Spleen (tissue), 11 donors: ENCODE results near the gene TTC28. TPM values are rescaled to one million over a fixed set of nuclear protein-coding genes. Genes with fewer than 3 reads are reported as not detected.

ENCODE experiments used
- DNase-seq: peaks from one replicate; pipeline ENCODE4 v3.0.0-alpha.2; 2020
- H3K27ac ChIP-seq, 8 donors: fragments of 200-600 bp; sonication (generic) in 7 of 8; 1 replicate in 4 of 8; 2 replicates in 4 of 8; pipeline versions ENCODE4 v1.5.0 to v1.8.0; 2016 to 2021; ENCODE audit warnings: inconsistent platforms in 4 of 8, mild to moderate bottlenecking in 4 of 8, moderate library complexity in 1 of 8
- H3K27me3 ChIP-seq, 7 donors: fragments of 200-600 bp; sonication (generic) in 6 of 7; replicated peaks in 1 of 7; 1 replicate in 4 of 7; 2 replicates in 3 of 7; pipeline versions ENCODE4 v1.5.0 to v1.8.0; 2016 to 2021; ENCODE audit warnings: inconsistent platforms in 3 of 7, mild to moderate bottlenecking in 1 of 7
- H3K36me3 ChIP-seq, 6 donors: fragments of 200-600 bp; sonication (generic) in 5 of 6; 1 replicate in 4 of 6; 2 replicates in 2 of 6; pipeline versions ENCODE4 v1.5.0 to v1.8.0; 2016 to 2021; ENCODE audit warnings: inconsistent platforms in 2 of 6
- H3K4me1 ChIP-seq, 6 donors: fragments of 200-600 bp; sonication (generic) in 5 of 6; 1 replicate in 3 of 6; 2 replicates in 3 of 6; pipeline versions ENCODE4 v1.5.0 to v1.8.0; 2016 to 2021; ENCODE audit warnings: inconsistent platforms in 3 of 6
- H3K4me3 ChIP-seq, 8 donors: fragments of 200-600 bp; sonication (generic) in 7 of 8; 1 replicate in 4 of 8; 2 replicates in 4 of 8; pipeline versions ENCODE4 v1.5.0 to v1.8.0; 2016 to 2021; ENCODE audit warnings: inconsistent platforms in 4 of 8, mild to moderate bottlenecking in 4 of 8, moderate library complexity in 2 of 8
- H3K9me3 ChIP-seq, 8 donors: fragments of 200-600 bp; sonication (generic) in 7 of 8; 1 replicate in 4 of 8; 2 replicates in 4 of 8; pipeline versions ENCODE4 v1.5.0 to v1.8.0; 2016 to 2021; ENCODE audit warnings: inconsistent platforms in 4 of 8
- CTCF ChIP-seq, 11 experiments: fragments of 200-600 bp in 7 of 11; fragments of 450-650 bp in 4 of 11; sonication (generic) in 4 of 11; IDR thresholded peaks in 8 of 11; conservative IDR thresholded peaks in 3 of 11; 1 replicate in 7 of 11; 2 replicates in 4 of 11; pipeline versions ENCODE4 v1.4.0 to v1.8.0; 2016 to 2021; ENCODE audit warnings: antibody characterized with exemption in 11 of 11, inconsistent platforms in 4 of 11, mild to moderate bottlenecking in 1 of 11
- POLR2A ChIP-seq, 3 donors: fragments of 450-650 bp; IDR thresholded peaks; one replicate each; pipeline ENCODE4 v1.5.1; 2017; ENCODE audit warnings: antibody characterized with exemption in 3 of 3, mild to moderate bottlenecking in 1 of 3
- POLR2AphosphoS5 ChIP-seq, 3 donors: sonication (generic); formaldehyde crosslinking; IDR thresholded peaks; one replicate each; pipeline ENCODE4 v1.5.1; 2017; ENCODE audit warnings: antibody characterized with exemption in 3 of 3
- WGBS, 5 donors: extraction: QIAGEN DNeasy Blood & Tissue Kit in 3 of 5; methylation state at CpG; one replicate each; pipeline versions ENCODE4 v1.1.5 to v1.1.7; 2013 to 2018; 5-methylcytosine and 5-hydroxymethylcytosine counted together
- intact Hi-C: fragments of 100-400 bp; cut with DNase I; formaldehyde crosslinking; loops from one replicate; pipeline ENCODE4 v1.15.0; 2023; ENCODE audit warnings: low total_unique reads
- polyA plus RNA-seq, 3 donors: library from polyadenylated mRNA; stranded (reverse); fragments of 200-250 nt; gene quantifications; one replicate each; pipeline ENCODE4 v1.2.1, GENCODE V29; 2013
- total RNA-seq, 7 donors: library from RNA; depleted of rRNA in 3 of 7; stranded (reverse); fragments of >200 nt in 3 of 7; fragmentation: NEBNext Ultra II Directional in 4 of 7; extraction: Animal tissue kit (Norgen Biotek cat#: 25700) in 4 of 7; gene quantifications; one replicate each; pipeline versions ENCODE4 v1.1.0 to v1.2.1, GENCODE V29; 2016 to 2021
- donor health status: healthy with polysubstance abuse.
- donor health status: DM: no; HTN: no; CAD: no; lungs with moderate emphysema.
- donor health status: DM: no; HTN: no; CAD: no.
- donor health status: Bipolar disorder and iron deficiency.
- donor health status: healthy.
- donor health status: DM: no; HTN: no; CAD: no.
- donor health status: DM: yes; HTN: yes; CAD: no.

Gene TTC28
- total and polyA plus RNA-seq, 10 donors, result 0.62 to 69.0 (median 33.5) TPM

GRCh38 chr22:28444659-28445058 lies 235.0 kb downstream of the TTC28 start:
- Histone ChIP-seq H3K27me3 (peaks cover 0 to 15% (median 4%) of the 10 kb centered on the region in 7 donors), H3K9me3 (no peaks in the 10 kb centered on the region), H3K4me3 (no peak overlapping the region), H3K27ac (no peak overlapping the region), H3K4me1 (peaks cover 0 to 40% (median 26%) of the 10 kb centered on the region in 6 donors), H3K36me3 (no peaks in the 10 kb centered on the region)
- TF ChIP-seq CTCF (IDR thresholded peaks at IDR 0.05 in 8 of 11, conservative IDR thresholded peaks at IDR 0.05 in 3 of 11) (no peak), POLR2A (IDR thresholded peaks at IDR 0.05) (no peak), POLR2AphosphoS5 (IDR thresholded peaks at IDR 0.05) (no peak)
- intact Hi-C loops, result no loop called here
- WGBS, 5 donors, result 81 to 90% (median 83%) methylated on average over 5 of the region's 5 CpGs
- DNase-seq, result no peak

GRCh38 chr22:28443526-28443876 lies 236.1 kb downstream of the TTC28 start:
- DNase-seq, result peak; percentile 78
- no peak for TF ChIP-seq CTCF (IDR thresholded peaks at IDR 0.05 in 8 of 11, conservative IDR thresholded peaks at IDR 0.05 in 3 of 11)
- peak in 2 of 3 donors; percentile 41 to 66 for TF ChIP-seq POLR2AphosphoS5 (IDR thresholded peaks at IDR 0.05)
- H3K4me3 ChIP-seq, result peak overlapping the region; percentile 32 to 72 (median 50)
- WGBS, 5 donors, result 3 to 5% (median 4%) methylated on average over 5 of the region's 5 CpGs
- peaks cover 0 to 40% (median 25%) of the 10 kb centered on the region in 6 donors for H3K4me1 ChIP-seq
- H3K9me3 ChIP-seq, result no peaks in the 10 kb centered on the region
- peaks cover 0 to 15% (median 4%) of the 10 kb centered on the region in 7 donors for H3K27me3 ChIP-seq
- intact Hi-C loops, result no loop called here
- peak overlapping the region in 6 of 8 donors; percentile 41 to 74 (median 59) for H3K27ac ChIP-seq
- H3K36me3 ChIP-seq, result no peaks in the 10 kb centered on the region

GRCh38 chr22:28442711-28443525 lies 236.7 kb downstream of the TTC28 start:
- intact Hi-C loops, result no loop called here
- Histone ChIP-seq H3K27ac (peak overlapping the region in 6 of 8 donors; percentile 41 to 74 (median 59)), H3K4me3 (peak overlapping the region; percentile 32 to 72 (median 50)), H3K4me1 (peaks cover 0 to 40% (median 25%) of the 10 kb centered on the region in 6 donors), H3K9me3 (no peaks in the 10 kb centered on the region), H3K36me3 (no peaks in the 10 kb centered on the region), H3K27me3 (peaks cover 0 to 15% (median 4%) of the 10 kb centered on the region in 7 donors)
- TF ChIP-seq POLR2A (IDR thresholded peaks at IDR 0.05), result no peak
- TF ChIP-seq POLR2AphosphoS5 (IDR thresholded peaks at IDR 0.05), result no peak
- no peak for TF ChIP-seq CTCF (IDR thresholded peaks at IDR 0.05 in 8 of 11, conservative IDR thresholded peaks at IDR 0.05 in 3 of 11)
- no peak for DNase-seq
- WGBS, 5 donors, result 1 to 6% (median 3%) methylated on average over 29 of the region's 29 CpGs

GRCh38 chr22:28442264-28442710 lies 237.4 kb downstream of the TTC28 start:
- TF ChIP-seq POLR2A (IDR thresholded peaks at IDR 0.05) (no peak), POLR2AphosphoS5 (IDR thresholded peaks at IDR 0.05) (peak in 2 of 3 donors; percentile 32 to 70), CTCF (IDR thresholded peaks at IDR 0.05 in 8 of 11, conservative IDR thresholded peaks at IDR 0.05 in 3 of 11) (peak in 9 of 11 experiments; percentile 30 to 74 (median 58))
- 0 to 2% (median 1%) methylated on average over 16 to 23 of the region's 23 CpGs for WGBS, 5 donors
- peaks cover 0 to 15% (median 4%) of the 10 kb centered on the region in 7 donors for H3K27me3 ChIP-seq
- H3K4me3 ChIP-seq, result peak overlapping the region; percentile 32 to 72 (median 50)
- peak overlapping the region in 6 of 8 donors; percentile 41 to 74 (median 59) for H3K27ac ChIP-seq
- intact Hi-C loops, result no loop called here
- no peaks in the 10 kb centered on the region for H3K36me3 ChIP-seq
- no peaks in the 10 kb centered on the region for H3K9me3 ChIP-seq
- H3K4me1 ChIP-seq, result peaks cover 0 to 40% (median 25%) of the 10 kb centered on the region in 6 donors
- peak; percentile 90 for DNase-seq
